Colonic mucosa (tissue), 4 donors: ENCODE measurements around the gene C2orf80. TPM values are rescaled to one million over a fixed set of nuclear protein-coding genes. Genes with fewer than 3 reads are reported as not detected.
"Not testable (repeated sequence)": the region's sequence is repeated elsewhere in the genome, so short reads cannot be mapped to it uniquely, and the experiment has no call there.

Experiments used
- DNase-seq: peaks from one replicate; pipeline ENCODE4 v3.0.0-alpha.2; 2020
- H3K27ac ChIP-seq: fragments of 200-600 bp; one replicate; pipeline ENCODE4 v1.8.0; 2021
- H3K27me3 ChIP-seq: fragments of 200-600 bp; one replicate; pipeline ENCODE4 v1.8.0; 2021
- H3K36me3 ChIP-seq: fragments of 200-600 bp; one replicate; pipeline ENCODE4 v1.8.0; 2021
- H3K4me1 ChIP-seq: fragments of 200-600 bp; one replicate; pipeline ENCODE4 v1.8.0; 2021; ENCODE audit warnings: mild to moderate bottlenecking
- H3K4me3 ChIP-seq: fragments of 200-600 bp; one replicate; pipeline ENCODE4 v1.8.0; 2021
- H3K9ac ChIP-seq, 2 donors: one replicate each; pipeline ENCODE4 v1.7.0; 2013; ENCODE audit warnings: control low read depth in 2 of 2, low read depth in 2 of 2, low read length in 2 of 2
- H3K9me3 ChIP-seq: fragments of 200-600 bp; one replicate; pipeline ENCODE4 v1.8.0; 2021
- intact Hi-C: fragments of 100-400 bp; cut with DNase I; formaldehyde crosslinking; loops from one replicate; pipeline ENCODE4 v1.14.1; 2022
- total RNA-seq, 2 donors: library from RNA; stranded (reverse); fragmentation: NEBNext Ultra II Directional in 1 of 2; extraction: Animal tissue kit (Norgen Biotek cat#: 25700) in 1 of 2; gene quantifications; one replicate each; pipeline ENCODE4 v1.2.1, GENCODE V29; 2021
- TF ChIP-seq, protein P1 (sequence below): fragments of 200-600 bp; IDR thresholded peaks from one replicate; pipeline ENCODE4 v1.8.0; 2022; ENCODE audit warnings: antibody characterized with exemption, mild to moderate bottlenecking
- donor health status: healthy.
- donor health status: DM: no; HTN: no; CAD: no.
- donor health status: DM: no; HTN: no; CAD: no.

C2orf80 gene
- total RNA-seq, 2 donors from 2014 or later, result not detected

DNA sequence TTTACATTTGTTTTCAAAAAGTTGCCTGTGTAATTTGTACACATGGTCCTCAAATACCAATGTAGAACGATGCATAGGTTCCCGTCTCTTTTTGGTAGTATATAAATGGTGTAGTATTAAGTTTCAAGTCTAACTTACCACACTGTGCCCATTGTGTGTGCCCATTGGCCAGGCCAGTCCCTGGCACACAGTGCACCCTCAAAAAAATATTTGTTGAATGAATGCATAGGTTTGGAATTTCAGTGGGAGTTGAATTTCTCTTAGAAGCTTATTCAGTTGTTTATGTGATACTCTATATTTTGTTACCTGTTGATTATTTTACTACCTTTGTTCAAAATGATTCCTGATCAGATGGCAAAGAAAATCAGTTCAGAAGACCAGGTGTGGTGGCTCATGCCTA is 35.0 kb upstream of the C2orf80 start:
- no peaks in the 10 kb centered on the region for H3K36me3 ChIP-seq
- no peak for DNase-seq
- TF ChIP-seq, protein P1, sequence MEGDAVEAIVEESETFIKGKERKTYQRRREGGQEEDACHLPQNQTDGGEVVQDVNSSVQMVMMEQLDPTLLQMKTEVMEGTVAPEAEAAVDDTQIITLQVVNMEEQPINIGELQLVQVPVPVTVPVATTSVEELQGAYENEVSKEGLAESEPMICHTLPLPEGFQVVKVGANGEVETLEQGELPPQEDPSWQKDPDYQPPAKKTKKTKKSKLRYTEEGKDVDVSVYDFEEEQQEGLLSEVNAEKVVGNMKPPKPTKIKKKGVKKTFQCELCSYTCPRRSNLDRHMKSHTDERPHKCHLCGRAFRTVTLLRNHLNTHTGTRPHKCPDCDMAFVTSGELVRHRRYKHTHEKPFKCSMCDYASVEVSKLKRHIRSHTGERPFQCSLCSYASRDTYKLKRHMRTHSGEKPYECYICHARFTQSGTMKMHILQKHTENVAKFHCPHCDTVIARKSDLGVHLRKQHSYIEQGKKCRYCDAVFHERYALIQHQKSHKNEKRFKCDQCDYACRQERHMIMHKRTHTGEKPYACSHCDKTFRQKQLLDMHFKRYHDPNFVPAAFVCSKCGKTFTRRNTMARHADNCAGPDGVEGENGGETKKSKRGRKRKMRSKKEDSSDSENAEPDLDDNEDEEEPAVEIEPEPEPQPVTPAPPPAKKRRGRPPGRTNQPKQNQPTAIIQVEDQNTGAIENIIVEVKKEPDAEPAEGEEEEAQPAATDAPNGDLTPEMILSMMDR, result no peak
- intact Hi-C loops, result no loop called here
- no peaks in the 10 kb centered on the region for H3K9me3 ChIP-seq
- no peak overlapping the region for H3K4me3 ChIP-seq
- no peaks in the 10 kb centered on the region for H3K4me1 ChIP-seq
- H3K27ac ChIP-seq, result no peak overlapping the region
- H3K27me3 ChIP-seq, result no peaks in the 10 kb centered on the region
- H3K9ac ChIP-seq, result no peak overlapping the region

DNA sequence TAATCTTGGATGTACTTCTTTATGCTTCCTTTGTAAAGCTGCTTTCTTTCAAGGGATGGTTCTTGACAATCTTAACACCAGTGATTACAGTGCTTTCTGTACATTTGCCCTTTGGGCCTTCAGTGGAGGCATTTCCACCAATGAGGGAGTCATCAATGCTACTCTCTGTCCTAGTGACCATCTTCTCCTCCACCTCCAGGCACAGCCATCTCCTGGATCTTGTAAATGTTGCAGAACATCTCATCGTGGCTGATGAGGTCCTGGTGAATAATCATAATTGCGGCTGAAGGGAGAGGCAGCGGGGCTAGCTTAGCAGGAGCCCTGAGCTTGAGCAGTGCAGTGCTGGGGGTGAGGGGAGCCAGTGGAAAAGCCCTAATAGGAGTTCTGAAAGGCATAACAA is 32.5 kb upstream of the C2orf80 start:
- H3K4me3 ChIP-seq, result no peak overlapping the region
- no peak for DNase-seq
- H3K9me3 ChIP-seq, result no peaks in the 10 kb centered on the region
- H3K27me3 ChIP-seq, result no peaks in the 10 kb centered on the region
- H3K9ac ChIP-seq, result no peak overlapping the region
- TF ChIP-seq, protein P1, result no peak
- intact Hi-C loops, result no loop called here
- H3K36me3 ChIP-seq, result no peaks in the 10 kb centered on the region
- H3K27ac ChIP-seq, result no peak overlapping the region
- no peaks in the 10 kb centered on the region for H3K4me1 ChIP-seq

DNA sequence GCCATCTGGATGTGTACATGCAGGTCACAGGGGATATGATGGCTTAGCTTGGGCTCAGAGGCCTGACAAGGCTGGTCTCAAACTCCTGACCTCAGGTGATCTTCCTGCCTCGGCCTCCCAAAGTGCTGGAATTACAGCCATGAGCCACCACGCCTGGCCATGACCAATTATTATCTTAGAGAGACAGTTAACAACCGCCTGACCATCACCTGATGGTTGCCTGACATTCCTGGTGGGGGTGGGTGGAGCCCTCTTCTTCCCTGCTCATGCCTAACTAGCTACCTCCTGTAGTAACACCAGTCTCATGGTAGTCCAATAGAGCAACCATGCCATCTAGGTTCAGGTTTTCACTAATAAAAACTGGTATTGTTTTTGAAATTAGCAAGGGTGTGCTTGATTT is 32.0 kb upstream of the C2orf80 start:
- not testable (repeated sequence) for DNase-seq

DNA sequence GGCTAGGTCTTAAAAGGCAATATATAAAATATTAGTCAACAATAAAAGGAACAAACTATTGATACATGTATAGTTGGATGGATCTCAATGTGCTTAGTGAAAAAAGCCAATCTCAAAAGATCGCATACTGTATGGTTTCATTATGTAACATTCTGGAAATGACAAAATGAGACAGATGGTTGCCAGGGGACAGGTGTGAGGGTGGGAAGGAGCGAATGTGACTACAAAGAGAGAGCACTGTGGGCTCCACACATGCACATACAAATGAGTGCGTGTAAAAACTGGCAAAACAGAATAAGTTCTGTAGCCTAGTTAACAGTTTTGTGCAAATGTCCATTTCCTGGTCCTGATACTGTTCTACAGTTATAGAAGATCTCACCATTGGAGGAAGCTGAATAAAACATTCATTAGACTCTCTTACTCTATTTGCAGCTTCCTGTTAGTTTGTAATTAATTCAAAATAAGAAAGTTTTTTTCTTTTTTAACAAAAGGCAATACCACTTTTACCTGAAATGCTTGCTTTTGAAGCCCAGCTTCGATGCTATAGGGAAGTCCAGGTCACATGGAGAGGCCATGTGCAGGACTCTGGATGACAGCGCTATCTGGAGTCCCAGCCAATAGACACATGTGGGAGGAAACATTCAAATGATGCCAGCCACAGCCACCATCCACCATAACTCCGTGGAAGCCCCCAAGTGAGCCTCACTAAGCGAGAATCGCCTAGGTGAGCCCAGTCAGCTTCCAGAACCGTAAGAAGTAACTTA is 21.0 kb upstream of the C2orf80 start:
- no peaks in the 10 kb centered on the region for H3K9me3 ChIP-seq
- intact Hi-C loops, result no loop called here
- H3K27ac ChIP-seq, result no peak overlapping the region
- H3K4me3 ChIP-seq, result no peak overlapping the region
- no peak overlapping the region for H3K9ac ChIP-seq
- H3K4me1 ChIP-seq, result no peaks in the 10 kb centered on the region
- TF ChIP-seq, protein P1, result no peak
- DNase-seq, result no peak
- H3K36me3 ChIP-seq, result no peaks in the 10 kb centered on the region
- no peaks in the 10 kb centered on the region for H3K27me3 ChIP-seq

More for the DNA sequence above, 32.0 kb upstream of the C2orf80 start:
- H3K27ac ChIP-seq, intact Hi-C loops, H3K27me3 ChIP-seq, H3K4me1 ChIP-seq, H3K36me3 ChIP-seq, H3K9me3 ChIP-seq, H3K4me3 ChIP-seq, H3K9ac ChIP-seq: not testable (repeated sequence)

DNA sequence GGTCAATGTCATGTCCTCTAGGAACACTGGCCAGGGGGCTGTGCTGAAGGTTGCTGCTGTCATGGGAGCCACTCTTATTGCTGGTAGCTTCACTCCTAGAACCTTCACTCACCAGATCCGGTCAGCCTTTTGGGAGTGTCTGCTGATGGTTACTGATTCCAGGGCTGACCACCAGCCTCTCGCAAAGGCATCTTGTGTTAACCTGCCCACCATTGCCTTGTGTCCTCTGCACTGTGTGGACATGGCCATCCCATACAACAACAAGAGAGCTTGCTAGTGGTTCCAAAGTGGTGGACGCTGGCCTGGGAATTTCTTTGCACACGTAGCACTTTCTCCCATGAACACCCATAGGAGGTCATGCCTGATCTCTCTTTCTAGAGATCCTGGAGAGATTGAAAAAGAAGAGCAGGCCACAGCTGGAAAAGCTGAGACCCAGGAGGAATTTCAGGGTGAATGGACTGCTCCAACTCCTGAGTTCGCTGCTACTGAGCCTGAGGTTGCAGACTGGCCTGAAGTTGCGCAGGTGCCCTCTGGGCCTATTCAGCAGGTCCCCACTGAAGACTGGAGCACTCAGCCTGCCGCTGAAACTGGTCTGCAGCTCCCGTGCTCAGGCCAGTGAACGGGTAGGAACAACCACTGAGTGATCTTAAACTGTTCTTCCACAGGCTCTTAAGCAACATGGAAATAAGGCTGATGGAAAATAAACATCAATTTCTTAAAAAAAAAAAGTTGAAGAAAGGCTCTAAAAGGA is 18.7 kb upstream of the C2orf80 start:
- no peaks in the 10 kb centered on the region for H3K36me3 ChIP-seq
- intact Hi-C loops, result no loop called here
- H3K27me3 ChIP-seq, result no peaks in the 10 kb centered on the region
- no peaks in the 10 kb centered on the region for H3K9me3 ChIP-seq
- no peak overlapping the region for H3K27ac ChIP-seq
- no peak for DNase-seq
- H3K4me1 ChIP-seq, result no peaks in the 10 kb centered on the region
- no peak overlapping the region for H3K9ac ChIP-seq
- no peak overlapping the region for H3K4me3 ChIP-seq
- TF ChIP-seq, protein P1, result no peak

DNA sequence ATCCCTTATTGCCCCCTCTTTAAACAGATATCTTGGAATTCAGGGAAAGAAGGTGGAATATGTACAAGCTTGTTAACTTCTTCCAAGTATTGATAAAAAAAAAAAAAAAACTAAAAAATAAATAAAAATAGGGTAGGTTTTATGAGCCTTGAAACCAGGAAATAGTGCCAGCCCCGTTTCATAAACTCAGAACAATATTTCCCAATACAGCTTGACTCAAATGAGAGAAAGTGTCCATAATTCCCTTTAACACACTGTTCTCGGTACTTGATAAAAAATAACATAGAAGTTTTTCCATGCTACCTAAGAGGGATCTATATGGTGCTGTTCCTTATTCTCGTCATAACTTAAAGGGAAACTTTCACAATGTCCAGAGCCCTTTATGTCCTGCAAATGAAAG is 17.9 kb upstream of the C2orf80 start:
- TF ChIP-seq, protein P1, result no peak
- no peak for DNase-seq
- H3K36me3 ChIP-seq, result no peaks in the 10 kb centered on the region

More for the DNA sequence above, 17.9 kb upstream of the C2orf80 start:
- Histone ChIP-seq H3K27me3 (no peaks in the 10 kb centered on the region), H3K27ac (no peak overlapping the region), H3K9me3 (no peaks in the 10 kb centered on the region), H3K4me1 (no peaks in the 10 kb centered on the region), H3K4me3 (no peak overlapping the region), H3K9ac (no peak overlapping the region)
- intact Hi-C loops, result no loop called here
